SK-N-DZ (cell line): ENCODE data around the gene SUPT7L.
"Not testable (repeated sequence)": the region's sequence is repeated elsewhere in the genome, so short reads cannot be mapped to it uniquely, and the experiment has no call there.

Source experiments
- DNase-seq: peaks from one replicate; pipeline ENCODE4 v3.0.0-alpha.2; 2015; ENCODE audit warnings: low spot score

Gene SUPT7L

GRCh38 chr2:27685577-27685976 is 22.2 kb upstream of the SUPT7L start:
- no peak for DNase-seq

- not testable (repeated sequence) for DNase-seq
Observed at GRCh38 chr2:27685006-27685405, 21.6 kb upstream of the SUPT7L start.

- peak; percentile 89 for DNase-seq
Observed at GRCh38 chr2:27683390-27684071, 20.1 kb upstream of the SUPT7L start.

- DNase-seq: not testable (repeated sequence)
Observed at GRCh38 chr2:27682334-27682771, 18.9 kb upstream of the SUPT7L start.

GRCh38 chr2:27681841-27682240 is 18.4 kb upstream of the SUPT7L start:
- no peak for DNase-seq

GRCh38 chr2:27680571-27680970 is 17.2 kb upstream of the SUPT7L start:
- no peak for DNase-seq

- DNase-seq: no peak
Observed at GRCh38 chr2:27672723-27673486, 9.5 kb upstream of the SUPT7L start.

GRCh38 chr2:27671235-27671634 is 7.8 kb upstream of the SUPT7L start:
- no peak for DNase-seq

GRCh38 chr2:27667446-27667845 is 4.0 kb upstream of the SUPT7L start:
- no peak for DNase-seq

GRCh38 chr2:27664622-27665363 is 1.4 kb upstream of the SUPT7L start:
- no peak for DNase-seq

GRCh38 chr2:27664154-27664574 is 750 bp upstream of the SUPT7L start:
- DNase-seq: no peak

GRCh38 chr2:27661371-27661770 is 2.0 kb downstream of the SUPT7L start:
- DNase-seq: no peak

GRCh38 chr2:27655155-27655951 is 8.1 kb downstream of the SUPT7L start:
- no peak for DNase-seq

- no peak for DNase-seq
Observed at GRCh38 chr2:27653397-27653796, 10.0 kb downstream of the SUPT7L start.

GRCh38 chr2:27652790-27653189 is 10.6 kb downstream of the SUPT7L start:
- no peak for DNase-seq

GRCh38 chr2:27652341-27652740 is 11.1 kb downstream of the SUPT7L start:
- no peak for DNase-seq

- DNase-seq: no peak
Observed at GRCh38 chr2:27651056-27651455, 12.4 kb downstream of the SUPT7L start.

GRCh38 chr2:27647737-27648136 is 15.7 kb downstream of the SUPT7L start:
- DNase-seq: no peak

GRCh38 chr2:27647289-27647688 is 16.1 kb downstream of the SUPT7L start:
- no peak for DNase-seq

- DNase-seq: no peak
Observed at GRCh38 chr2:27645197-27645596, 18.2 kb downstream of the SUPT7L start.

- DNase-seq: no peak
Observed at GRCh38 chr2:27640722-27641245, 22.6 kb downstream of the SUPT7L start.
